Testis (tissue), 2 donors: Measurements from ENCODE around the gene VSNL1.

ENCODE experiments used
- POLR2A ChIP-seq: fragments of 450-650 bp; IDR thresholded peaks from one replicate; pipeline ENCODE4 v1.6.1; 2017; ENCODE audit warnings: antibody characterized with exemption, mild to moderate bottlenecking, moderate library complexity
- TF ChIP-seq, protein P1 (sequence below), 3 experiments: fragments of 450-650 bp in 2 of 3; fragments of 200-600 bp in 1 of 3; sonication (generic) in 1 of 3; IDR thresholded peaks; one replicate each; pipeline ENCODE4 v1.5.1; 2016 to 2019; ENCODE audit warnings: antibody characterized with exemption in 3 of 3, mild to moderate bottlenecking in 2 of 3, moderate library complexity in 1 of 3

GRCh38 chr2:17625446-17625845 is 85.0 kb downstream of the VSNL1 start:
- no peak for TF ChIP-seq POLR2A
- TF ChIP-seq, protein P1, sequence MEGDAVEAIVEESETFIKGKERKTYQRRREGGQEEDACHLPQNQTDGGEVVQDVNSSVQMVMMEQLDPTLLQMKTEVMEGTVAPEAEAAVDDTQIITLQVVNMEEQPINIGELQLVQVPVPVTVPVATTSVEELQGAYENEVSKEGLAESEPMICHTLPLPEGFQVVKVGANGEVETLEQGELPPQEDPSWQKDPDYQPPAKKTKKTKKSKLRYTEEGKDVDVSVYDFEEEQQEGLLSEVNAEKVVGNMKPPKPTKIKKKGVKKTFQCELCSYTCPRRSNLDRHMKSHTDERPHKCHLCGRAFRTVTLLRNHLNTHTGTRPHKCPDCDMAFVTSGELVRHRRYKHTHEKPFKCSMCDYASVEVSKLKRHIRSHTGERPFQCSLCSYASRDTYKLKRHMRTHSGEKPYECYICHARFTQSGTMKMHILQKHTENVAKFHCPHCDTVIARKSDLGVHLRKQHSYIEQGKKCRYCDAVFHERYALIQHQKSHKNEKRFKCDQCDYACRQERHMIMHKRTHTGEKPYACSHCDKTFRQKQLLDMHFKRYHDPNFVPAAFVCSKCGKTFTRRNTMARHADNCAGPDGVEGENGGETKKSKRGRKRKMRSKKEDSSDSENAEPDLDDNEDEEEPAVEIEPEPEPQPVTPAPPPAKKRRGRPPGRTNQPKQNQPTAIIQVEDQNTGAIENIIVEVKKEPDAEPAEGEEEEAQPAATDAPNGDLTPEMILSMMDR (IDR thresholded peaks at IDR 0.05): no peak
